SW 1271 (cell line): ENCODE results near the gene MFAP2.

Experiments used
- DNase-seq, 2 experiments: peaks; one replicate each; lab custom pipeline; 2025; lab: John Stamatoyannopoulos, UW

MFAP2 gene

GRCh38 chr1:16980473-16981268 lies at the start of gene MFAP2:
MFAP2 (minus strand) TSS chr1:16980620; CDS start chr1:16978273, 2,347 bp downstream.
- no peak for DNase-seq

- DNase-seq: no peak
Measured at GRCh38 chr1:17030206-17030605, 49.8 kb upstream of the MFAP2 start.

- no peak for DNase-seq
Measured at GRCh38 chr1:17028662-17029188, 48.3 kb upstream of the MFAP2 start.

- no peak for DNase-seq
Measured at GRCh38 chr1:17027900-17028299, 47.5 kb upstream of the MFAP2 start.

- DNase-seq: no peak
Measured at GRCh38 chr1:17027403-17027802, 47.0 kb upstream of the MFAP2 start.

- no peak for DNase-seq
Measured at GRCh38 chr1:17024721-17025120, 44.3 kb upstream of the MFAP2 start.

GRCh38 chr1:17023573-17023972 lies 43.2 kb upstream of the MFAP2 start:
- no peak for DNase-seq

- no peak for DNase-seq
Measured at GRCh38 chr1:17023102-17023501, 42.7 kb upstream of the MFAP2 start.

- no peak for DNase-seq
Measured at GRCh38 chr1:17021896-17022295, 41.5 kb upstream of the MFAP2 start.

- DNase-seq: no peak
Measured at GRCh38 chr1:17020502-17020901, 40.1 kb upstream of the MFAP2 start.

GRCh38 chr1:17018849-17019248 lies 38.4 kb upstream of the MFAP2 start:
- DNase-seq: no peak

GRCh38 chr1:17017435-17017834 lies 37.0 kb upstream of the MFAP2 start:
- DNase-seq: no peak

GRCh38 chr1:17016317-17016661 lies 35.9 kb upstream of the MFAP2 start:
- no peak for DNase-seq

GRCh38 chr1:17014671-17015567 lies 34.5 kb upstream of the MFAP2 start:
- no peak for DNase-seq

- DNase-seq: no peak
Measured at GRCh38 chr1:17013491-17014320, 33.3 kb upstream of the MFAP2 start.

GRCh38 chr1:17012775-17013490 lies 32.5 kb upstream of the MFAP2 start:
- no peak for DNase-seq

- DNase-seq: peak; percentile 37 to 46
Measured at GRCh38 chr1:17011439-17012307, 31.3 kb upstream of the MFAP2 start, which contains the start of gene ATP13A2. ATP13A2 (minus strand) TSS chr1:17011928; CDS start chr1:17011738, 190 bp downstream.

GRCh38 chr1:17011092-17011438 lies 30.6 kb upstream of the MFAP2 start:
- DNase-seq: no peak

- no peak for DNase-seq
Measured at GRCh38 chr1:17009706-17010105, 29.3 kb upstream of the MFAP2 start.

GRCh38 chr1:17008208-17008855 lies 27.9 kb upstream of the MFAP2 start:
- DNase-seq: no peak
